ENCODE results near the gene UTF1.

Gene UTF1

DNA sequence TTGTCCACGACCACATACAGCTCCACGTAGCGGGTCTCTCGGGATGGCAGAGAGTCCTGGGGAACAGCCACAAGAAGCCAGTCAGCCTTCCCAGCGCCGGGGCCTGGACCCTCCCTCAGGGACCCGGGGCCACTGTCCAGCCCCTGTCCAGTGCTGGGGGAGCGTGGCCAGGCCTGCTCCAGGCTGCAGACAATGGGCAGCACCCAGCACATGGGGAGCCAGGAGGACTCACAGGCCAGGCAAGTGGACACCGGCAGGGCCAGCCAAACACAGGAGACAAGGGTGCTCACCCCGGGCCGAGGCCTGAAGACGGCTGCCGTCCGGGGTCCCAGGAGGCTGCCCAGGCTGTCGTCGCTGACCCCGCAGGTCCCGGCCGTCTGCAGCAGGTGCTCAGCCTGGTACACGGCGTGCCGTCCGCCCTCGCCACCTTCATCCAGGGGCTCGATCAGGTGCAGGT lies 43.0 kb downstream of the UTF1 start:
- Histone ChIP-seq H3K9me3 (ENCODE audit: control insufficient read depth in 1 of 2, low read length in 2 of 2) (no peaks in the 10 kb centered on the region), H3K9ac (ENCODE audit: low read depth in 1 of 2, low read length in 2 of 2) (no peak overlapping the region), H3K36me3 (ENCODE audit: control insufficient read depth in 1 of 2, insufficient read depth in 2 of 2, low read length in 2 of 2) (peaks cover 3 to 5% of the 10 kb centered on the region in 2 donors), H3K4me3 (ENCODE audit: low read depth in 1 of 2, low read length in 2 of 2) (no peak overlapping the region), H3K4me1 (ENCODE audit: control insufficient read depth in 1 of 2, insufficient read depth in 2 of 2, low read length in 2 of 2) (peaks cover 2 to 25% of the 10 kb centered on the region in 2 donors), H3K27me3 (ENCODE audit: control insufficient read depth in 1 of 2, insufficient read depth in 2 of 2, low read length in 2 of 2) (peaks cover 13 to 22% of the 10 kb centered on the region in 2 donors), H3K27ac (ENCODE audit: low read depth, low read length) (no peak overlapping the region)

DNA sequence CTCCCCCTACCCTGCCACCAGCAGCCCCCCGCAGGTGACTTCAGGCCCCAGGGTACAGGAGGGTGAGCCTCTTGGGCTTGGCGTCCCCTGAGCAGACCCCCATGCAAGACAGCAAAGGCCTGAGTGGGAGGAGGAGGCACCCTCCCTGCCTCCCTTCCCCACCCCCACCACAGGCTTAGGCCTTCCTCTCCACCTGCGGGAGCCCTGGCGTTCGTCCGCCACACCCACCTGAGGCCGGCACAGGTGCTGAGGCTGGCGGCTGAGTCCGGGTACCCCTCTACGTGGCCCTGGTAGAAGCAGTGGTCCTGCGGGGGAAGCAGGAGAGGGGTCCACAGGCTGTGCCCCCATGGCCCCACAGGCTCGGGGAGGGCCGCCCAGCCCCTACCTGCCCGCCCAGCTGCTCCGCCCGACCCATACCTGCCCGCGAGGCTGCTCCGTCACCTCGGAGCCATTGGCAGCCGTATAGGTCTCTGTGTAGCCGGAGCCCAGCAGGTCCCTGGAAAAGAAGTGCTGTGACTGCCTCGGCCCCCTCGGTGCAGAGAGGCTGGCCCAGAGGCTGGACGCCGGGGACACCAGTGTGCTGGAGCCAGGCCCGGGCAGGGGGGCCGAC lies 43.6 kb downstream of the UTF1 start:
- Histone ChIP-seq H3K27me3 (ENCODE audit: control insufficient read depth in 1 of 2, insufficient read depth in 2 of 2, low read length in 2 of 2) (peaks cover 13 to 22% of the 10 kb centered on the region in 2 donors), H3K9ac (ENCODE audit: low read depth in 1 of 2, low read length in 2 of 2) (no peak overlapping the region), H3K36me3 (ENCODE audit: control insufficient read depth in 1 of 2, insufficient read depth in 2 of 2, low read length in 2 of 2) (peaks cover 3 to 5% of the 10 kb centered on the region in 2 donors), H3K4me1 (ENCODE audit: control insufficient read depth in 1 of 2, insufficient read depth in 2 of 2, low read length in 2 of 2) (peaks cover 9 to 31% of the 10 kb centered on the region in 2 donors), H3K9me3 (ENCODE audit: control insufficient read depth in 1 of 2, low read length in 2 of 2) (no peaks in the 10 kb centered on the region), H3K4me3 (ENCODE audit: low read depth in 1 of 2, low read length in 2 of 2) (no peak overlapping the region), H3K27ac (ENCODE audit: low read depth, low read length) (no peak overlapping the region)

DNA sequence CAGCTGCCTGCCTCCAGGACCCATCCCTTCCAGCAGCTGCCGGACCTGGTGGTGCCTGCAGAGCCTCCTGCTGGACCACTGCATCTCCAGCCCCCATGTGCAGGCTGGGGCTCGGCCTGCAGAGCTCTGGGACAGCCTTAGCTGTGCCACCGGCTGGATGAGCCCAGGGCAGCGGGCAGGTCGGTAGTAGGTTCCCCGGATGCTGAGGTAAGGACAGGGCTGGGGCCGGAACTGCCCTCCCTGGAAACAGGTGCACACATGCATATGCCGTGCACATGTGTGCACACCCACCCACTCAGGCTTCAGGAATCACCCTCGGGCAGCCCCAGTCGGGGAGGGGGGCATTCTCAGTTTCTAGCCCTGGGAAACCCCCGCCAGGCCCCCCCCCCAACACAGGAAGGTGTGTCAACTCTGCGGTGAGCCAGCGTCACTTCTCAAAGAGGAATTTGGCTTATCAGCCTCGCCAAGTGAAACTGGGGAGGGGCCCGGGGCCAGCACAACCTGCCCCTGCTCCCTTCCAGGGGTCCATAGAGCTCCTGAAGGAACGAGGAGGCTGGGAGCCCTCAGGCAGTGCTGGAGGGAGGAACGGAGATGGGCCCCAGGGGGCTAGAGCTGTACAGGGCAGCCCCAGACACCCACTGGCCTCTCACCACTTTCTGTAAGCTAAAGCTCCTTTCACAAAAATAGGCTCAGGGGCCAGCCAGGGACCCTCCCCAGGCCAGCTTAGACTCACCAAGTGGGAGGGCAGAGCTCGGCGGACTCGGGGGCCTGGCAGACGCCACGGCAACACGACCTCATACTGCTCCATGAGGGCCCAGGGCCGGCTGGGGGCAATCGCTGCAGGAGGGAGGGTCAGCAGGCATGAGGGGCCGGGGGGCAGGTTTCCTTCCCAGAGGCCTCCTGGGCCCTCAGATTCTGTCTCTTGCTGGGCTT lies 45.0 kb downstream of the UTF1 start:
- Histone ChIP-seq H3K27ac (ENCODE audit: low read depth, low read length) (peak overlapping the region; percentile 10), H3K9me3 (ENCODE audit: control insufficient read depth in 1 of 2, low read length in 2 of 2) (no peaks in the 10 kb centered on the region), H3K4me3 (ENCODE audit: low read depth in 1 of 2, low read length in 2 of 2) (peak overlapping the region; percentile 59 to 63), H3K4me1 (ENCODE audit: control insufficient read depth in 1 of 2, insufficient read depth in 2 of 2, low read length in 2 of 2) (peaks cover 9 to 38% of the 10 kb centered on the region in 2 donors), H3K9ac (ENCODE audit: low read depth in 1 of 2, low read length in 2 of 2) (peak overlapping the region in 1 of 2 donors; percentile 56), H3K36me3 (ENCODE audit: control insufficient read depth in 1 of 2, insufficient read depth in 2 of 2, low read length in 2 of 2) (peaks cover 4 to 8% of the 10 kb centered on the region in 2 donors), H3K27me3 (ENCODE audit: control insufficient read depth in 1 of 2, insufficient read depth in 2 of 2, low read length in 2 of 2) (peaks cover 13 to 22% of the 10 kb centered on the region in 2 donors)

DNA sequence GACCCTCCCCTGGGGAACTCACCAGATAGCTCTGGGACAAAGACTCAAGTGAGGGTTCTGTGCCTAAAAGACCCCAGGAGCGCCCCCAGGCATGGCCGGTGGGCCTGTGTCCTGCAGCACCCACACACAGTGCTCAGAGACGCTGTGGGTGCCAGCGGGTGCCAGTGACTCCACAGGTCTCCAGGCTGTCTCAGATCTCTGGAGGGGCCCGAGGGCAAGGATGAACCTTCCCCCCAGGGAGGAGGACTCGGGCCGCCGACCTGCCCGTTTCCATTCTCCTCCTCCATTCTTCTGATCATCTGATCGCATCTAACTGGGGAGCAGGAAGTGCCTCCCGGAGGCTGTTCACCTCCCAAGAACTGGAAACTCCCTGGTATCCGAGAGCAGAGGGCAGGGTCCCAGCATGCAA lies 45.7 kb downstream of the UTF1 start:
- Histone ChIP-seq H3K9ac (ENCODE audit: low read depth in 1 of 2, low read length in 2 of 2) (peak overlapping the region; percentile 47 to 56), H3K4me3 (ENCODE audit: low read depth in 1 of 2, low read length in 2 of 2) (peak overlapping the region; percentile 59 to 63), H3K27me3 (ENCODE audit: control insufficient read depth in 1 of 2, insufficient read depth in 2 of 2, low read length in 2 of 2) (peaks cover 13 to 22% of the 10 kb centered on the region in 2 donors), H3K4me1 (ENCODE audit: control insufficient read depth in 1 of 2, insufficient read depth in 2 of 2, low read length in 2 of 2) (peaks cover 9 to 38% of the 10 kb centered on the region in 2 donors), H3K27ac (ENCODE audit: low read depth, low read length) (peak overlapping the region; percentile 32), H3K9me3 (ENCODE audit: control insufficient read depth in 1 of 2, low read length in 2 of 2) (no peaks in the 10 kb centered on the region), H3K36me3 (ENCODE audit: control insufficient read depth in 1 of 2, insufficient read depth in 2 of 2, low read length in 2 of 2) (peaks cover 6 to 9% of the 10 kb centered on the region in 2 donors)

DNA sequence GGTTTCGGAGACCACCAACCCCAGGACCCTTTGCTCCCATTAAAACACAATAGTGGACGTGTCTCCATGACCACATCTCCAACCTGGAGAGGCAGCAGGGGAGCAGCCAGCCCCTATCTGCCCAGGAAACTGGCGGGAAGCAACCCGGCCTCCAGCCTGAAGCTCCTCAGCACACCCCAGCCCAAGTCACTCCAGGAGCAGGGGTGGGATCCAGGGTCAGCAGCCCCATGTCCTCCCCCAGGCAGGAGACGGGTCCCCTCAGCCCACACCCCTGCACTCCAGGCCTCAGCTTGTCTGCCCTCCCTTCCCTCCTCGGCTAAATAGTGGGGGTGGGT lies 46.0 kb downstream of the UTF1 start:
- peak overlapping the region; percentile 59 to 63 for H3K4me3 ChIP-seq (ENCODE audit: low read depth in 1 of 2, low read length in 2 of 2)
- peak overlapping the region; percentile 47 to 56 for H3K9ac ChIP-seq (ENCODE audit: low read depth in 1 of 2, low read length in 2 of 2)
- no peaks in the 10 kb centered on the region for H3K9me3 ChIP-seq (ENCODE audit: control insufficient read depth in 1 of 2, low read length in 2 of 2)

DNA sequence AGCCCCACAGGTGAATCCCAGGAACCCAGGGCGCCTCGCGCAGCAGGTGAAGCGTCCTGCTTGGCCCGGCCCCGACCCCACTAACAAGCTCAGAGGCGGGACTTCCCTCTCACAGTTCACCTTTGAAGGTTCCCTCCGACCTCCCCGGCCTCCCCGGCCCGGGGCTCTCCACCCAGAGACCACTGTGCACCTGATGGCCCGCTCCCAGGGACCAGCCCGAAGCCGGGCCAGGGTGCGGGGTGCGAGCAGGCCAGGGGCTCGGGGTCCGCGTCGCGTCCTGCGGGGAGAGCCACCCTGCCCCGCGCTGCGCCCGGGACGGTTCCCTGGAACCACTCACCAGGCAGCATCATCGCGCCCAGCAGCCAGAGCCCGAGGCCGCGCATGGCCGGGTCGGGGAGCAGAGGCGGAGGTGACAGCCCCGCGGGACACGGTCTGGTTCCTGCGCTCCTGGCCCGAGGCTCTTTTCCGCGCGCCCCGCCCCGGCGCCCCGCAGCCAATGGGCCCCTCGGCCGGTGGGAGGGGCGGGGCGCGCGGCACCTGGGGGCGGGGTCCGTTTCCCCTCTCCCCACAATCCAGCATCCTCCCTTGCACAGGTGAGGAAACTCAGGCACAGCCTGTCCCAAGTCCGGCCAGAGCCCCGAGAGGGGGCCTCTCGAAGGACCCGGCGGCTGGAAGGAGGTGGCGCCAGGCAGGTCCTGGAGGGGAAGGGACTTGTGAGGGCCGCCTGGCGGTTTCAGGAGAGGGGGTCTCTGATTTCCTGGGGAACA lies 46.6 kb downstream of the UTF1 start, which contains the start of gene ADAM8:
Gene ADAM8, minus strand, starts transcription at position 434 of the 767 bp plus-strand sequence. Its CDS starts 51 bp downstream, at position 383.
- peak within 1 kb of the TSS; percentile 32 for H3K27ac ChIP-seq (ENCODE audit: low read depth, low read length)

More for the DNA sequence above, 46.0 kb downstream of the UTF1 start:
- H3K27ac ChIP-seq (ENCODE audit: low read depth, low read length), result peak overlapping the region; percentile 32
- H3K27me3 ChIP-seq (ENCODE audit: control insufficient read depth in 1 of 2, insufficient read depth in 2 of 2, low read length in 2 of 2), result peaks cover 13 to 22% of the 10 kb centered on the region in 2 donors
- H3K36me3 ChIP-seq (ENCODE audit: control insufficient read depth in 1 of 2, insufficient read depth in 2 of 2, low read length in 2 of 2), result peaks cover 6 to 13% of the 10 kb centered on the region in 2 donors
- peaks cover 9 to 38% of the 10 kb centered on the region in 2 donors for H3K4me1 ChIP-seq (ENCODE audit: control insufficient read depth in 1 of 2, insufficient read depth in 2 of 2, low read length in 2 of 2)

DNA sequence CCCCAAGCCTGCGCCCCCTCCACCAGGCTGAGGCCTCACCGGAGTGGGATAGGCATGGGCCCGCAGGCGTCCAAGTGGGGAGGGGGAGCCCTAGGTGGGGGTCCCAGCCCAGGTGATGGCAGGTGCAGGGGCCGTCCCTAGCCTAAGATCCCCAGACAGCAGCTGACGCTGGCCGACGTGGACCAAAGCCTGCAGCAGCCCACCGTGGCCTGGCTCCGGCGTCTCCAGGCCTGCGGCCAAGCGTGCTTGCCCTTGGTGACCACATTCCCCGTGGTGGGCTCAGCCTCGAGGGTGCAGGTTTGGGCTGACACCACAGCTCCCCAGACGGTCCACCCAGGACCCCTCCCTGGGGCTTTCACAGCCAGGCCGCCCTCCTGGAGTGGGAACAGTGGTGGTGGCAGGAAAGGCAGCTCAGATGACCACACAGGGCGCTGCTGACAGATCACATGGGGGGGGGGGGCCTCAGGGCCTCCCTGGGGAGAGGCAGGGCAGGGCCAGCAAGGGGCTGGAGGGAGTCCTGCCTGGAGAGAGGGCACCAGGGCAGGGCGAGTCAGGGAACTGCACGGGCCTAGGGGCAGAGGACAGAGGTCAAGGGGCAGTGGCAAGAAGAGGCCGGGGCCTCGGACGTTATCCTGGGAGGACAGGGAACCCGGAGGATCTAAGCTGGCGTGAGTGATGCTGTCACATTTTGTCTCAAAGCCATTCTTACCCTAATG lies 47.4 kb downstream of the UTF1 start:
- H3K27ac ChIP-seq (ENCODE audit: low read depth, low read length), result no peak overlapping the region
- H3K9ac ChIP-seq (ENCODE audit: low read depth in 1 of 2, low read length in 2 of 2), result no peak overlapping the region
- H3K27me3 ChIP-seq (ENCODE audit: control insufficient read depth in 1 of 2, insufficient read depth in 2 of 2, low read length in 2 of 2), result peaks cover 13 to 22% of the 10 kb centered on the region in 2 donors
- peaks cover 9 to 38% of the 10 kb centered on the region in 2 donors for H3K4me1 ChIP-seq (ENCODE audit: control insufficient read depth in 1 of 2, insufficient read depth in 2 of 2, low read length in 2 of 2)
- H3K9me3 ChIP-seq (ENCODE audit: control insufficient read depth in 1 of 2, low read length in 2 of 2), result no peaks in the 10 kb centered on the region
- H3K4me3 ChIP-seq (ENCODE audit: low read depth in 1 of 2, low read length in 2 of 2), result no peak overlapping the region
- peaks cover 6 to 26% of the 10 kb centered on the region in 2 donors for H3K36me3 ChIP-seq (ENCODE audit: control insufficient read depth in 1 of 2, insufficient read depth in 2 of 2, low read length in 2 of 2)

More for the DNA sequence above, 46.6 kb downstream of the UTF1 start, which contains the start of gene ADAM8:
- Histone ChIP-seq H3K9me3 (ENCODE audit: control insufficient read depth in 1 of 2, low read length in 2 of 2) (no peaks in the 10 kb centered on the region), H3K27me3 (ENCODE audit: control insufficient read depth in 1 of 2, insufficient read depth in 2 of 2, low read length in 2 of 2) (peaks cover 13 to 22% of the 10 kb centered on the region in 2 donors), H3K9ac (ENCODE audit: low read depth in 1 of 2, low read length in 2 of 2) (peak within 1 kb of the TSS; percentile 47 to 56), H3K4me3 (ENCODE audit: low read depth in 1 of 2, low read length in 2 of 2) (peak within 1 kb of the TSS; percentile 59 to 63), H3K4me1 (ENCODE audit: control insufficient read depth in 1 of 2, insufficient read depth in 2 of 2, low read length in 2 of 2) (peaks cover 9 to 38% of the 10 kb centered on the region in 2 donors), H3K36me3 (ENCODE audit: control insufficient read depth in 1 of 2, insufficient read depth in 2 of 2, low read length in 2 of 2) (peaks cover 6 to 18% of the 10 kb centered on the region in 2 donors)

DNA sequence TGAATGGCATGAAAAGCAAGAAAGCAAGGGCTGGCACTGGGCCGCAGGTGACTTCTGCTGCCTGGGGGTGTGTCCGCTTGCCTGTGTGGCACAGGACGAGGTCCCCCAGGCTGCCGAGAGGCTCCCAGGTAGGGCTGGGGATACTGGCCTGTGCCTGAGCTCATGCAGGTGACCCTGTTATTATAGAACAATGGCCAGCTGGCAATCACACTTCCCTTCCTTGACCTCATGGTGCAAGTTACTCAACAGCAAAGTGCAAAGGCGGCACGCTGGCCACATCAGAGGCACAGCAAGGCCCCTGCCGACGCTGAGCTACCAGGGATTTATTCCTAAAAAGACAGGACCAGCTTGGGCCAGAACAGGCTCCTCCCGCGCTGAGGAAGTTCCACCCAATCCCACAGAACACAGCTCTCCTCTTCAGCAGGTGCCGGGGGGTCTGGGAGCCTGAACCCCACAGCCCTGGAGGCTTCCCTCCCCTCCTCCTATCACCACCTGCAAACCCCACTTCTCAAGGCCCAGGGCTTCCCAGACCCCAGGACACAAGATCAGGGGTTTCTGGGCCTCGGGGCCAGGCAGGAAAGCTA lies 48.1 kb downstream of the UTF1 start:
- Histone ChIP-seq H3K4me1 (ENCODE audit: control insufficient read depth in 1 of 2, insufficient read depth in 2 of 2, low read length in 2 of 2) (peaks cover 9 to 38% of the 10 kb centered on the region in 2 donors), H3K36me3 (ENCODE audit: control insufficient read depth in 1 of 2, insufficient read depth in 2 of 2, low read length in 2 of 2) (peaks cover 12 to 32% of the 10 kb centered on the region in 2 donors), H3K9me3 (ENCODE audit: control insufficient read depth in 1 of 2, low read length in 2 of 2) (no peaks in the 10 kb centered on the region), H3K4me3 (ENCODE audit: low read depth in 1 of 2, low read length in 2 of 2) (peak overlapping the region in 1 of 2 donors; percentile 31), H3K27ac (ENCODE audit: low read depth, low read length) (peak overlapping the region; percentile 59), H3K27me3 (ENCODE audit: control insufficient read depth in 1 of 2, insufficient read depth in 2 of 2, low read length in 2 of 2) (peaks cover 13 to 22% of the 10 kb centered on the region in 2 donors), H3K9ac (ENCODE audit: low read depth in 1 of 2, low read length in 2 of 2) (no peak overlapping the region)
